Mammary epithelial cell (primary cell): Measurements from ENCODE around the gene TACSTD2.

Experiments used
- EZH2 ChIP-seq: IDR thresholded peaks from 2 replicates; pipeline ENCODE4 v1.6.1; 2012; ENCODE audit warnings: low read length, inconsistent platforms, borderline replicate concordance
- TF ChIP-seq, protein P1 (sequence below), 2 donors: IDR thresholded peaks in 1 of 2; conservative IDR thresholded peaks in 1 of 2; 2 replicates each; pipeline ENCODE4 v1.5.1; 2011 to 2012; ENCODE audit warnings: inconsistent platforms in 2 of 2, low read length in 2 of 2, mild to moderate bottlenecking in 2 of 2, control low read depth in 1 of 2, low read depth in 1 of 2; ENCODE audit not compliant: insufficient read depth in 1 of 2; ENCODE audit errors: extremely low read depth in 1 of 2

DNA sequence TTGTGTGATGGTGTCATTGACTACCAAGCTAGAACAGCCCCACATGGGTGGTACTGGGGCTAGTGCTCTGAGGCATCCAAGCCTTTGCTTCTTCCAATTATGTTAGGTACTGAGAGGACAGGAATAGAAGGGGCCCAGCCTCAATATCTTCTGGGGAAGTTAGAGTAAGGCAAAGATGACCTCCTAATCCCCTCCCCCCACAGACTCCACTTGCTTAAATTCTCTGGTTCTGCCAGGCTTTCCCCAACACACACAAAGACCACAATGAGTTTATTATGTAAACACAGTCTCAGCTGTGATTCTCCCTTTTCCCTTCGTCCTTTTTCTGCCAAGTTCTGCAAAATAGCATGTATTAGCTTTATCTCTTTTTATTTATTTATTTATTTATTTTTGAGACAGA lies 3.1 kb upstream of the TACSTD2 start:
- TF ChIP-seq, protein P1, sequence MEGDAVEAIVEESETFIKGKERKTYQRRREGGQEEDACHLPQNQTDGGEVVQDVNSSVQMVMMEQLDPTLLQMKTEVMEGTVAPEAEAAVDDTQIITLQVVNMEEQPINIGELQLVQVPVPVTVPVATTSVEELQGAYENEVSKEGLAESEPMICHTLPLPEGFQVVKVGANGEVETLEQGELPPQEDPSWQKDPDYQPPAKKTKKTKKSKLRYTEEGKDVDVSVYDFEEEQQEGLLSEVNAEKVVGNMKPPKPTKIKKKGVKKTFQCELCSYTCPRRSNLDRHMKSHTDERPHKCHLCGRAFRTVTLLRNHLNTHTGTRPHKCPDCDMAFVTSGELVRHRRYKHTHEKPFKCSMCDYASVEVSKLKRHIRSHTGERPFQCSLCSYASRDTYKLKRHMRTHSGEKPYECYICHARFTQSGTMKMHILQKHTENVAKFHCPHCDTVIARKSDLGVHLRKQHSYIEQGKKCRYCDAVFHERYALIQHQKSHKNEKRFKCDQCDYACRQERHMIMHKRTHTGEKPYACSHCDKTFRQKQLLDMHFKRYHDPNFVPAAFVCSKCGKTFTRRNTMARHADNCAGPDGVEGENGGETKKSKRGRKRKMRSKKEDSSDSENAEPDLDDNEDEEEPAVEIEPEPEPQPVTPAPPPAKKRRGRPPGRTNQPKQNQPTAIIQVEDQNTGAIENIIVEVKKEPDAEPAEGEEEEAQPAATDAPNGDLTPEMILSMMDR (conservative IDR thresholded peaks at IDR 0.05 in 1 of 2, IDR thresholded peaks at IDR 0.05 in 1 of 2; ENCODE audit: extremely low read depth in 1 of 2, insufficient read depth in 1 of 2, low read depth in 1 of 2, low read length in 2 of 2) = no peak
- TF ChIP-seq EZH2 = no peak
